Measurements from ENCODE around the gene MRC2. TPM values are rescaled to one million over a fixed set of nuclear protein-coding genes. Genes with fewer than 3 reads are reported as not detected.

The MRC2 gene
- total RNA-seq, 1 donor from 2014 or later = 45.9 TPM

GRCh38 chr17:62629556-62630364 is 2.3 kb downstream of the MRC2 start:
- no peak for DNase-seq (ENCODE audit: low read depth)
- Histone ChIP-seq H3K36me3 (ENCODE audit: control insufficient read depth, insufficient read depth, low read length) (no peaks in the 10 kb centered on the region), H3K4me3 (ENCODE audit: low read depth, low read length) (peak overlapping the region; percentile 72), H3K27me3 (ENCODE audit: control insufficient read depth, insufficient read depth, low read length) (no peaks in the 10 kb centered on the region)
- TF ChIP-seq CTCF (IDR thresholded peaks at IDR 0.05; ENCODE audit: insufficient read depth, low read length, poor library complexity, severe bottlenecking) = no peak

GRCh38 chr17:62630365-62631085 is 3.1 kb downstream of the MRC2 start:
- no peak for DNase-seq (ENCODE audit: low read depth)
- no peaks in the 10 kb centered on the region for H3K27me3 ChIP-seq (ENCODE audit: control insufficient read depth, insufficient read depth, low read length)
- TF ChIP-seq CTCF (IDR thresholded peaks at IDR 0.05; ENCODE audit: insufficient read depth, low read length, poor library complexity, severe bottlenecking) = no peak
- no peaks in the 10 kb centered on the region for H3K36me3 ChIP-seq (ENCODE audit: control insufficient read depth, insufficient read depth, low read length)
- H3K4me3 ChIP-seq (ENCODE audit: low read depth, low read length) = no peak overlapping the region

- H3K27me3 ChIP-seq (ENCODE audit: control insufficient read depth, insufficient read depth, low read length) = no peaks in the 10 kb centered on the region
- H3K4me3 ChIP-seq (ENCODE audit: low read depth, low read length) = no peak overlapping the region
- TF ChIP-seq CTCF (IDR thresholded peaks at IDR 0.05; ENCODE audit: insufficient read depth, low read length, poor library complexity, severe bottlenecking) = no peak
- no peaks in the 10 kb centered on the region for H3K36me3 ChIP-seq (ENCODE audit: control insufficient read depth, insufficient read depth, low read length)
- no peak for DNase-seq (ENCODE audit: low read depth)
Observed at GRCh38 chr17:62631086-62631935, 3.8 kb downstream of the MRC2 start.

- TF ChIP-seq CTCF (IDR thresholded peaks at IDR 0.05; ENCODE audit: insufficient read depth, low read length, poor library complexity, severe bottlenecking) = no peak
- Histone ChIP-seq H3K27me3 (ENCODE audit: control insufficient read depth, insufficient read depth, low read length) (no peaks in the 10 kb centered on the region), H3K36me3 (ENCODE audit: control insufficient read depth, insufficient read depth, low read length) (no peaks in the 10 kb centered on the region), H3K4me3 (ENCODE audit: low read depth, low read length) (no peak overlapping the region)
- DNase-seq (ENCODE audit: low read depth) = no peak
Observed at GRCh38 chr17:62631936-62632924, 4.8 kb downstream of the MRC2 start.

- no peaks in the 10 kb centered on the region for H3K27me3 ChIP-seq (ENCODE audit: control insufficient read depth, insufficient read depth, low read length)
- TF ChIP-seq CTCF (IDR thresholded peaks at IDR 0.05; ENCODE audit: insufficient read depth, low read length, poor library complexity, severe bottlenecking) = no peak
Observed at GRCh38 chr17:62637809-62638208, 10.3 kb downstream of the MRC2 start.

More at GRCh38 chr17:62637809-62638208, 10.3 kb downstream of the MRC2 start:
- H3K4me3 ChIP-seq (ENCODE audit: low read depth, low read length) = no peak overlapping the region
- H3K36me3 ChIP-seq (ENCODE audit: control insufficient read depth, insufficient read depth, low read length) = no peaks in the 10 kb centered on the region
- no peak for DNase-seq (ENCODE audit: low read depth)

Measured in kidney epithelial cell (primary cell).